Peyer's patch (tissue), 4 donors: ENCODE measurements around the gene OR1D5.

Source experiments
- POLR2A ChIP-seq, 2 donors: fragments of 450-650 bp; IDR thresholded peaks; one replicate each; pipeline ENCODE4 v1.5.1; 2017; ENCODE audit warnings: antibody characterized with exemption in 2 of 2, mild to moderate bottlenecking in 2 of 2, moderate library complexity in 2 of 2
- TF ChIP-seq, protein P1 (sequence below), 6 experiments: fragments of 450-650 bp in 4 of 6; fragments of 200-600 bp in 2 of 6; sonication (generic) in 1 of 6; IDR thresholded peaks; one replicate each; pipeline ENCODE4 v1.5.1; 2017 to 2019; ENCODE audit warnings: antibody characterized with exemption in 6 of 6, mild to moderate bottlenecking in 3 of 6, moderate library complexity in 1 of 6

DNA sequence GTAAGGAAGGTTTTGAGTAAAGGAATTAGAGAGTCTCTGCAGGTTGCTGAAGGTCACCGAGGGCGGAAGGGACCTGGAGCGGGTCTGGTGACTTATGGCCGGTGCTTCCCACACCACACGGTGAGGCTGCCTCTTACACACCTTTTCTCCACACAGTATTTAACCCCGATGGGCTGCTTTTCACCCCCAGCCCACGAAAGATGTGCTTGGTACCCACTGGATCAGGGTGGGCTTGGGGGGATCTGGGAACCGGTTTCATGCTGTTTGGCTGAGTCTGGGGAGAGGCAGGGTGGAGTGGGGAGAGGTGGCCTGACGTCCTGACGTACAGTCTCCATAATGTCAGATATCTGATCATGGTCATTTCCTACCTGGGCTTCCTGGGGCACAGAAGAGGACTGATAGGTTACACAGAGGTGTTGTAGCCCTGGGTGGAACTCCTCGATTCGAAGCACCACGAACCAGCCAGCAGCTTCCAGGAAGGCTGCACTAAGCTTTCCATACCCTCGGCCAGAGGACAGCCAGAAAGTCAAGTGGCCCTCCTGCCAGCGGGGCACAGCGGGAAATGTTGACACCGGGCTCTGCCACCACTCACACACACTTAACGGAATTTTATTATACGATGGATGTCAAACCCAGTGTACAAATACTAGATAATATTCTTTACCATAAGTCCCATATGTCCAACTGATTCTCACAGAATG, 34.0 kb downstream of the OR1D5 start:
- TF ChIP-seq POLR2A (IDR thresholded peaks at IDR 0.05) = no peak
- TF ChIP-seq, protein P1, sequence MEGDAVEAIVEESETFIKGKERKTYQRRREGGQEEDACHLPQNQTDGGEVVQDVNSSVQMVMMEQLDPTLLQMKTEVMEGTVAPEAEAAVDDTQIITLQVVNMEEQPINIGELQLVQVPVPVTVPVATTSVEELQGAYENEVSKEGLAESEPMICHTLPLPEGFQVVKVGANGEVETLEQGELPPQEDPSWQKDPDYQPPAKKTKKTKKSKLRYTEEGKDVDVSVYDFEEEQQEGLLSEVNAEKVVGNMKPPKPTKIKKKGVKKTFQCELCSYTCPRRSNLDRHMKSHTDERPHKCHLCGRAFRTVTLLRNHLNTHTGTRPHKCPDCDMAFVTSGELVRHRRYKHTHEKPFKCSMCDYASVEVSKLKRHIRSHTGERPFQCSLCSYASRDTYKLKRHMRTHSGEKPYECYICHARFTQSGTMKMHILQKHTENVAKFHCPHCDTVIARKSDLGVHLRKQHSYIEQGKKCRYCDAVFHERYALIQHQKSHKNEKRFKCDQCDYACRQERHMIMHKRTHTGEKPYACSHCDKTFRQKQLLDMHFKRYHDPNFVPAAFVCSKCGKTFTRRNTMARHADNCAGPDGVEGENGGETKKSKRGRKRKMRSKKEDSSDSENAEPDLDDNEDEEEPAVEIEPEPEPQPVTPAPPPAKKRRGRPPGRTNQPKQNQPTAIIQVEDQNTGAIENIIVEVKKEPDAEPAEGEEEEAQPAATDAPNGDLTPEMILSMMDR (IDR thresholded peaks at IDR 0.05) = no peak
